ENCODE results near the gene RNF103.

DNA sequence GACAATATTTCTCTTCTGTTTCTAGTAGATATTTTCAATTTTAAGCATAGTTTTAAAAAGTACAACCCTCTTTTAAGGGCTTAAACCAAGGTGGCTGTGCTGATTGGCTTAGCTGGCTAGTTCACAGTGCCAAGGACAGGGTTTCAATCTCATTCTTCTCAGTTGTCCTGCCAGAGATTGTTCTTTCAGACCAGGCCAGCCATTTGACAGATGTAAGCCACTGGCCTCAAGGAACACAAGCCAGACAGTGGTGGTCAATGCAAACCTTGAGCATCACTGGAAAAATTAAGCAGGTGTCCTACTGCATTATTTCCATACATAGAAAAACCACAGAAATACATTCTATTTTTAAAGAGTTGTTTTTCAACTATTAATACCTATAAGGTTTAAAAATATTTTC, 5.9 kb downstream of the RNF103 start:
- TF ChIP-seq, protein P1, sequence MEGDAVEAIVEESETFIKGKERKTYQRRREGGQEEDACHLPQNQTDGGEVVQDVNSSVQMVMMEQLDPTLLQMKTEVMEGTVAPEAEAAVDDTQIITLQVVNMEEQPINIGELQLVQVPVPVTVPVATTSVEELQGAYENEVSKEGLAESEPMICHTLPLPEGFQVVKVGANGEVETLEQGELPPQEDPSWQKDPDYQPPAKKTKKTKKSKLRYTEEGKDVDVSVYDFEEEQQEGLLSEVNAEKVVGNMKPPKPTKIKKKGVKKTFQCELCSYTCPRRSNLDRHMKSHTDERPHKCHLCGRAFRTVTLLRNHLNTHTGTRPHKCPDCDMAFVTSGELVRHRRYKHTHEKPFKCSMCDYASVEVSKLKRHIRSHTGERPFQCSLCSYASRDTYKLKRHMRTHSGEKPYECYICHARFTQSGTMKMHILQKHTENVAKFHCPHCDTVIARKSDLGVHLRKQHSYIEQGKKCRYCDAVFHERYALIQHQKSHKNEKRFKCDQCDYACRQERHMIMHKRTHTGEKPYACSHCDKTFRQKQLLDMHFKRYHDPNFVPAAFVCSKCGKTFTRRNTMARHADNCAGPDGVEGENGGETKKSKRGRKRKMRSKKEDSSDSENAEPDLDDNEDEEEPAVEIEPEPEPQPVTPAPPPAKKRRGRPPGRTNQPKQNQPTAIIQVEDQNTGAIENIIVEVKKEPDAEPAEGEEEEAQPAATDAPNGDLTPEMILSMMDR (IDR thresholded peaks at IDR 0.05; ENCODE audit: extremely low read depth in 1 of 2, insufficient read depth in 1 of 2, low read depth in 1 of 2, low read length in 2 of 2) = no peak
- TF ChIP-seq POLR2AphosphoS5 (IDR thresholded peaks at IDR 0.05; ENCODE audit: insufficient read depth, low read depth, low read length) (no peak), EZH2 (IDR thresholded peaks at IDR 0.05; ENCODE audit: borderline replicate concordance, low read depth, low read length, severe bottlenecking) (no peak), JUN (IDR thresholded peaks at IDR 0.05; ENCODE audit: borderline replicate concordance, insufficient read depth, insufficient read length, low read depth) (no peak)

Data from endothelial cell of umbilical vein (primary cell).